Germinal center (tissue), 1 donor: ENCODE measurements around the gene SIAH2.
"Not testable (repeated sequence)": the region's sequence is repeated elsewhere in the genome, so short reads cannot be mapped to it uniquely, and the experiment has no call there.

Source experiments
- DNase-seq: peaks from one replicate; pipeline ENCODE4 v3.0.0; 2012; ENCODE audit warnings: mixed read lengths, low spot score

Gene SIAH2, protein sequence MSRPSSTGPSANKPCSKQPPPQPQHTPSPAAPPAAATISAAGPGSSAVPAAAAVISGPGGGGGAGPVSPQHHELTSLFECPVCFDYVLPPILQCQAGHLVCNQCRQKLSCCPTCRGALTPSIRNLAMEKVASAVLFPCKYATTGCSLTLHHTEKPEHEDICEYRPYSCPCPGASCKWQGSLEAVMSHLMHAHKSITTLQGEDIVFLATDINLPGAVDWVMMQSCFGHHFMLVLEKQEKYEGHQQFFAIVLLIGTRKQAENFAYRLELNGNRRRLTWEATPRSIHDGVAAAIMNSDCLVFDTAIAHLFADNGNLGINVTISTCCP

DNA sequence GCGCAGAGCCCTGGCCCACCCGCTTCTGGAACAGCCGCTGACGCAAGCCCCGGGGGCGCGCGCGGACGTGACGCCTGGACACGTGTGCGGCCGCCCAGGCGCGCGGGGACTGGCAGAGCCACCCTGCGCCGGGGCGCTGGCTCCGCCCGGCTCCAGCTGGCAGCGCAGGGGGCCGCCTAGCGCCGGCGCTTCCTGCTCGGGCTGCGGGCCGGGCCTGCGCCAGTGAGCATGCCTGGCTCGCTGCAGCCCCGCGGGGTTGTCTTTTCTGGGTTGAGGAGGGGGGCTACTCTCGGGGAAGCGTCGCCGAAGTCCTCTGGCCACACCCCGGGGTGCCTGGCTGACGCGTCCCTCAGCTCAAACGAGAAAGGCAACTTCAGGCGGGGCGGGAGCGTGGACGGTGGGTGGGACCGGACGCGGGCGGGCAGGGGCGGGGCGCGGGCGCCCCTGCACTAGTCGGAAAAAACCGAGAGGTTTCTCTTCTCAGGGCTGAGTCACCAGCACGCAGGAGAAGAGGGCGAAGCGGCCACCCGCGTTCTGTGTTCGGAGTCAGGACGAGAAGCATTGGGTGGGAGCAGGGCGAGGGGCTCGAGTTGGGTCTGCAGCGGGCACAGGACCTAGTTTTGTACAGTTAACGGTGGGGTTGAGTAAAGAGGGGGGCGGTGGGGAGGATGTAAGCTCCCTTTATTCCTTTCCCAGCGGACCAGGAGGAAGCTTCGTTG is at the start of gene SIAH2:
TSS of gene SIAH2 (minus strand) at position 48 of the 719 bp plus-strand sequence. CDS start 320 bp downstream, outside the sequence.
- DNase-seq, result peak; percentile 91

DNA sequence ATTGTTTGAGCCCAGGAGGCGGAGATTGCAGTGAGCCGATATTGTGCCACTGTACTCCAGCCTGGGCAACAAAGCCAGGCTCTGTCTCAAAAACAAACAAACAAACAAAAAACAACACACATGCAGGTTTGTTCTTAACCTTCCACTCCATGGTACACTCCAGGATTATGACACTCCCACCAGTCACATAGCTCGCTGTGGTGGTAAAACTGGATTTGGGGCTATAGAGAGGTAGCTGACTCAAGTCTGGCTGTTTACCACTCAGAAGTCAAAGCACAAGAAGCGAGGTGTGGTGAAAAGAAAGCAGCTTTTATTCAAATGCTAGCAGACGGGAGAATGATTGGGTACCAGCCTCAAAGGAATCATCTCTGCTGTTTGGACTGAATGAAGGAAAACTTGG is 49.0 kb upstream of the SIAH2 start:
- no peak for DNase-seq

DNA sequence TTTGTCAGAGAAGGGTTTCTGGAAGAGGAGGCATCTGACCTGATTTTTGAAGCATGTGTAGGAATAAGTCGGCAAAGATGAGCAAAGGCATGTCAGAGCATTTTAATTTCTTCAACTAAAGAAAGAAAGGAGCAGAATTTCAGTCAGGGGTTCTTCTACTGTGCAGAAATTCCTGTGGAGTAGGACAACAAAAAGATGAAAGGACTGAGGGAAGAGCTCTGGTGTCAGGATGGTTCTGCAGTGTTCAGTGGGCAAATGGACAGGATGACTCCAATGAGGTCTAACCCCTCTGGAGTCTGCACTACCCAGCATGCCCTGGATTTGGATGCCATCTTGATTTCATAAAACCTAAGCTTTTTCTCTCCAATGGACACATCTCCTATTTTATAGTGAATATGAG is 47.7 kb upstream of the SIAH2 start:
- DNase-seq, result no peak

DNA sequence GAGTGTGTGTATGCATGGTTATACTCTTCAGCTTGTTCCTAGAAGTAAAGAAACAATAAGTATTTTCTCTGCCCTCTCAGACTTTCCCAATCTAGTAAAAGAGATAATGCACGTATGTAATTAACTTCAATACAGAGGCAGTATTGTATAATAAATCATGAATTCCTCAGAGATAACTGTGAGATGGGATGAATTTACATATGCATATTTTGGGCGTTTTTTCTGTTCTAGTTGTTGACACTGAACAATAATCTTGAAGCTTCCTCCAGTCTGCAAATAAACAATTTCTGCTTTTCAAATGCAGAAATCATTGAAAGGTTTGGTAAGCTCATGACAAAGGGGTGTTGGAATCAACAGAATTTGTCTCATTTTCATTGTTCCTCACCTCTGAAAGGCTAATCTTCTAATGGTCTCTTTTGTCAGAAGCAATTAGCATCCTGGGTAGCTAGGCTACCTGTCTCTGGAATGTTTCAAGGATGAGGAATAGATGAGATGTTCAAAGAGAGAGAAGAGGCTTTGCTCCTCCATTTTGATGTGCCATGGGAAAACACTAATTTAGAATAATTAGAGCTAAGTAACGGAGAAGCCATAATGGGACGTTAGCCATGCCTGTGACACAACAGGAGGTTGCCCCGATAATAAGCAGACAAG is 43.3 kb upstream of the SIAH2 start:
- DNase-seq, result no peak

DNA sequence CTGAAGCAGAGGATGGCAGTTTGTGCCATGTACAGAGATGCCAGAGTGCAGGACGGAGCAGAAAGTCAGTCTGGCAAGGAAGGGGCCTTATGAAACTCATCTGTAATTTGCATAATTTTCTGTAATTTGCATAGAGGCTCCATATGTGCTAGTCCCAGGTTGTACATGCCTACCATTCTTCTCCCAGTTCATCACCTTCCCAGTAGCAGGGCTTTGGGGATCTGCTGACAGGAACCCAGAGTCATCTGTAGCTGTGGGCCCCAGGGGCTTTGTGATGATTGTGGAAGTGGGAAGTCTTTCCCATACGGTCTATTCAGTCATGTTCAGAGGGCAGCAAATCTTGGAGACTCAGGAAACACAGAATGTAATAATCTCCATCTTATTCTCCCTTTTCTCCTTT is 42.4 kb upstream of the SIAH2 start:
- no peak for DNase-seq

DNA sequence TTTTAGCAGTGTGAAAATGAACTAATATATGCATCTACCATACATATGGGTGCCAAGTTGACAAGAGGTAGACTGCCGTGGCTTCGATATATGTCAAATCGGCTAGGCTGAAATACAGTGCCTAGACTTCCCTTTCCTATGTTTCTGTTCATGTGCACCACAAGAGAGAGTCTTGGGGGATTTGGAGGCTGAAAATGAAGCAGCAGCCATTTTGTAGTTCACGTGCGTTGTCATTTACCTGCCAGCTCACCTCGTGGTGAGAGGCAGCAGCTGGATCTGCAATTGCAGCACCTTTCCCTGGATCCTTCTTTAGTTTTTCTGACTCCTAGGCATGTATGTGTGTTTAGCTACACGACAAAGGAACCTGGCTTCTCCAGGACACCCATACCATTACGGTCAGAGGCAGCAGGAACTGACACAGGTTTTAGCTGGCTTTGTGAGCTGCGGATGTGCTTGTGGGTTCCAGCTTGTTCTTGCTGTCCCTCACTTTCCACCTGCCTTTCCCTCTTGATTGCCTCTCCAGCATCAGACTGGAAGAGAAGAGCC is 40.5 kb upstream of the SIAH2 start:
- no peak for DNase-seq

DNA sequence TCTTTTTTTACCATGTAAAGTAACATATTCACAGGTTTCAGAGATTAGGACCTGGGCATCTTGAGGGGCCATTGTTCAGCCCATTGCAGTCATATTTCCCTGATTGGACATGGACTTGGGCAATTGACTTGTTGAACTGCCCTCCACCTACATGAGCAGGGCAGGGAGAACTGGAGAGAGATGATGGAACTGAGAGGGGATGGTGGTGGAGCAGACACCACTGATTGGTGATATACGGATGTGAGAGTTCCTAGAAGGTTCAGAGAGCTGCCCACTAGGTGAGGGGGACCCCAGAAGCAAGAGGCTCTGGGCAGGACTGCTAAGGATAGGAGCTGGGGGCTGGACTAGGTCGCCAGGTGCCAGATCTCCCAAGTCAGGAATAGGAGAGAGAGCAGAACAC is 37.8 kb upstream of the SIAH2 start:
- no peak for DNase-seq

DNA sequence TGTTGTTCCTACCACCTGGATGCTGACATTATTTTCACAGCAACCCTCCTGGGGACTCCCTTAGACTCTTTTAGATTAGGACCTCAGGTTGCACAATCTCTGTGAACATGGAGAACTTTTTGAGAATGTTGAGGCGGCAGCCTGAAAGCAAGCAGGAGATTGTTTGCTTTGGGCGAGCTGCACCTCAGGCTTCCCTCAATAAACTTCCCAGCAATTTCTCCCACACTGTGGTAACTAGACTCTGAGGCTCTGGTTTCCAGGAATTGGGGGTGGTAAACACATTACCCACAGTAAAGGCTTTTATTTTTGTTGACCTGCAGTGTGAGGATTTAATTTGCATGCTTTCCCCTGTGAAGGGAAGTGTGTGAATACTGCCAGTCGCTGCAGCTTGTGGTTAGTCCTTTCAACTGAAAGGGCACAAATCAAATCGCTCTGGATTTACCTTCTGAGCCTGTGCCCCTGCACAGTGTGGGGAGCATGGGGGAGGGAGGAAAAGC is 35.2 kb upstream of the SIAH2 start:
- DNase-seq, result no peak

DNA sequence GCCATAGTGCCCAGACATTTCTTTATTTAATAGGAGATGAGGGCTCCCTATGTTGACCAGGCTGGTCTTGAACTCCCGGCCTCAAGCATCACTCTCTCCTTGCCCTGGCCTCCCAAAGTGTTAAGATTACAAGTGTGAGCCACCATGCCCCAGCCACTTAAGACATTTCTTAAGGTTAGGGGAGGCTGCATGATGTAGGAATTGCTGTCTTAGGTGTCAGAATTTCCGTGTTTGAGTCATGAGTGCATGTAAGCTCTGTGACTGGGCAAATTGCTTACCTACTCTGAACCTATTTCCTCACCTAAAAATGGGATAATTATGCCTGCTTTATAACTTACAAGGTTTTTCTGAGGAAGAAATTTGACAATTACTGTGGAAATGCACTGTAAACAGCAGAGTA is 34.2 kb upstream of the SIAH2 start:
- DNase-seq, result no peak

DNA sequence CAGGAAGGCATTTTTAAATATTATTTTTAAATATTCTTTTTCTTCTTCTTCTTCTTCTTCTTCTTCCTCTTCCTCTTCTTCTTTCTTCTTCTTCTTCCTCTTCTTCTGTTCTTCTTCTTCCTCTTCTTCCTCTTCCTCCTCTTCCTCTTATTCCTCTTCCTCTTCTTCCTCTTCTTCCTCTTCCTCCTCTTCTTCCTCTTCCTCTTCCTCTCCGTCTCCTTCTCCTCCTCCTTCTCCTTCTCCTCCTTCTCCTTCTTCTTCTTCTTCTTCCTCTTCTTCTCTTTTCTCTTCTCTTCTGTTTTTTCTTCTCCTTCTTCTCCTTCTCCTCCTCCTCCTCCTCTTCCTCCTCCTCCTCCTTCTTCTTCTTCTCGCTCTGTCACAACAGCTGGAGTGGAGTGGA is 33.6 kb upstream of the SIAH2 start:
- DNase-seq, result not testable (repeated sequence)

DNA sequence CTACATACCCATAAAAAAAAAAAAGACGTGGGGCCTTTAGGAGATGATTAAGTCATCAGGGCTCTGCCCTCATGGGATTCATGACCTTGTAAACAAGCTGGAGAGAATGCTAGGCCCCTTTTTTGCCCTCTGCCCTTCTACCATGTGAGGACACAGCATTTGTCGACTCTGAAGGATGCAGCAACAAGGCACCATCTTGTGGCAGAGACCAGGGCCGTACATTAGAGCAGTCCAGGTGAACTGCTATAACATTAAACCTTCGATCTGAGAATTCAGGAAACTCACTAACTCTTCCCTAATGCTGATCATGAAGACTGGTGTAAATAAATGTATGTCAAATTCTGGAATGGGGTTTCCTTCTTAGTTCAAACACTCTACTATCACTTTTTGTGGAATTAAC is 30.7 kb upstream of the SIAH2 start:
- DNase-seq, result no peak

DNA sequence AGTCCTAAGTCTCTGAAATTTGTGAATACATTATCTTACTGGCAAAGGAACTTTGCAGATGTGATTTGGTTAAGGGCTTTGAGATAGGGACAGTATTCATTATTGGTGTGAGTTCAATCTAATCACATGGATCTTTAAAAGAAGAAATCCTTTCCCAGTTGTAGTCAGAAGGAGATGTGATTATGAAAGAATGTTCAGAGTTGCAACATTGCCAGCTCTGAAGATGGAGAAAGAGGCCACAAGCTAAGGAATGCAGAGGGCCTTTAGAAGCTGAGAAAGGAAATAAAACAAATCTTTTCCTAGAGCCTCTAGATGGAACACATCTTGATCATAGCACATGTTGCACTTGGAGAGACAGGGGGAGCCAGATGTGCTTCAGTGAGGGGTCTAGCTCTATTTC is 27.7 kb upstream of the SIAH2 start:
- DNase-seq, result no peak

DNA sequence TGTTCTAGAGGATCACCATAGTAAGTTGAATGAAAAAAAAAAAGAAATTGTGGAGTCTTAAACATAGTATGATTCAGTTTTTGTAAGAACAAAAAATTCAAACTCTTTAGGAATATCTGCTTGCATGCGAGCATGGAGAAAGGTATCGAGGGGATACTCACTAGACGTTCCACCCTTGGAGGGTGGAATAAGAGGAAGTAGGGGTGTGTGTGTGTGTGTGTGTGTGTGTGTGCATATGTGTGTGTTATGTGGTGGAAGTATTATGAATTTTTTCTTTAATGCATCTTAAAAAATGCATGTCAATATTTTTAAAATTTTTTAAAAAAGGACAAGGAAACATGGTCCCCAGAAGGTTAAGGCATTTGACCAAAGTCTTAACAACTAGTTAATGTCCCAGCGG is 26.5 kb upstream of the SIAH2 start:
- no peak for DNase-seq

DNA sequence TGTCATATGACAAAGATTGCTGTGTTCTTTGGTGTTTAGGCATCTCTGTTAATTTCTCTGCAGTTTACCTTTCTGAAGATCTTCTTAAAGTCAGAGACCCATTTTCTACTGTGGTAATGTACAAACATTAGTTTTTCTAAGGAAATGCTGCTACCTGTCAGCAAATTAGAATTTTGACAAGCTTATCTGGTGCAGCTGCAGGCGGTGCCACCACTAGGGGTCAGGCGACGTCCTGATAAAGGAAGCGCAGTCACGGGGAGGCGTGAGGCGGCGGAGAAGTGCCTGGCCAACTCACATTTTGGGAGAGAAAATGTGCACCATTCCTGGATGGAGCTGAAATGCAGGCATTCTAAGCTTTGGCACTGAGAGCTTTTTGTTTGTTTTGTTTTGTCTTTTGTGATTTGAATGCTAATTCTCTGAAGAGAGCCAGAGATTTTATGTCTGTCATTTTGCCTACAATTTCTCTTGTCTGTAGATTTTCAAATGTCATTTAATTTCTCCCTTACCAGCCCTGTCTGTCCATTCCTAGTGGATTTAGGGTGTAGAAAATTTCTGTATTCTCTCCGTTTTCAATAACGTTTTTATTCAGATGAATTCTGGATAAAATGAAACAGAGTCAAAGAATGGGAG is 24.9 kb upstream of the SIAH2 start:
- DNase-seq, result peak; percentile 56

DNA sequence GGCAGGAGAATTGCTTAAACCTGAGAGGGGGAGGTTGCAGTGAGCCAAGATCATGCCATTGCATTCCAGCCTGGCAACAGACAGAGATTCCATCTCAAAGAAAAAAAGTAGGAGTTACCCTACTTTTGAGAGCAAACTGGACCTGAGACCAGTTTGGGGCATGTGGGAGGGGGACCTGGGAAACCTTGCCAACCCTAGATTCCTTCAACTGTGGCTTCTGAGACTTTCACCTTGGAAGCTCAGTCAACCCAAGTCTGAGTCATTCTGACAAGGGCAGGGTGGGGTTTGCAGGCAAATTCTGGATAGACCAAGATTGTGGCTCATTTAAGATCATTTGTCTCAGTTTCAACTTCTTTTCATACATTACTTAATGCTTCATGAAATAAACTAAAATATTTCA is 23.8 kb upstream of the SIAH2 start:
- no peak for DNase-seq

DNA sequence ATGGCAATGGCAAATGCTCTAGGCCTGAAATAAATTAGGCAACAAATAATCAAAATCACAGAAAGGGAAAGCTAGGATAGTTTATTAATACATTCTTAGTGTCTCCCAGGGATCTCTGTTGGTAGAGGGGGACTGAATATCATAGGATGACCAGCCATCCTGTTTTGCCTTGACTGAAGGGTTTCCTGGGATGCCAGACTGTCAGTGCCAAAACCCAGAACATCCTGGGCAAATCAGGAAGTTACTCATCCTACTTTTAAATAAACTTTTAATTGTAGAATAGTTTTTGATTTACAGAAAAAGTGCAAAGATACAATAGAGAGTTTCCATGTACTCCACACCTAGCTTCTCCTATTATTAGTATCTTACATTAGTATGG is 21.8 kb upstream of the SIAH2 start:
- DNase-seq, result no peak

DNA sequence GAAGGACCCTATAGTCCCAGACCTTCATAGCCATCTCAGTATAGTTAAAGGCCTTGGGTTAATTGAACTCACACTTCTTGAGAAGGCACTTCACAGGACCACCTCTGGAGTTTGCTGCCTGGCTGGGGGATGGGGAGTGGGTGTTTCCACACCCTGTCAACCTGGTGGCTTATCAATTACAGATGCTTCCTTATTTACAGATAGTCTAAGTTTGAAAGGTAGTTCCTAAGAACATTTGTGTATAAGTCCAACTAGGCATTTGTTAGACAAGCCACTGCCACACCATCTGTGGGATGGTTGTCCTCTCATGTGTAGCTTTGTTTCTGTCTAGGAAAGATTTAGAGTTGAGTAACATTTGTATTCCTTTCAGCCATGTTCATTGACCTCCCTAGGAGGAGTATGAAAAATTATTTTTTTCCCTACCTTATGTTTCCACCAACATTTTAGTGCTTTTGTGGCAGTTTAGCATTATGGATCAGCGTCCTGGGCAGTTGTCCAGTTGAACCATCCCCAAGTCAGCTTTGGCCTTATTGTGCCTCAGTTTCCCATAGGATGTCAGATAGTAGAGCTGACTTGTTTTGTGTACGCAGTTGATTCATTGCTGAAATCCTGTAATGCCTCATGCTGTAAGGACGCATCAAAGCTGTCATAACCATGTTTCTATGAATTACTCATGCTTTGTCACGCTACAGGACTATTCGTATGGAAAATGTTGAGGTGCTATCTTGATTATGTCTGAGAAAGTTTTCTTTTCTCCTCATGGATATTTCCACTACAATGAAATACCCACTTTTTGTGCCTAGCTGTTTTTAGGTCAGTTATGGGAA is 21.2 kb upstream of the SIAH2 start:
- DNase-seq, result no peak

DNA sequence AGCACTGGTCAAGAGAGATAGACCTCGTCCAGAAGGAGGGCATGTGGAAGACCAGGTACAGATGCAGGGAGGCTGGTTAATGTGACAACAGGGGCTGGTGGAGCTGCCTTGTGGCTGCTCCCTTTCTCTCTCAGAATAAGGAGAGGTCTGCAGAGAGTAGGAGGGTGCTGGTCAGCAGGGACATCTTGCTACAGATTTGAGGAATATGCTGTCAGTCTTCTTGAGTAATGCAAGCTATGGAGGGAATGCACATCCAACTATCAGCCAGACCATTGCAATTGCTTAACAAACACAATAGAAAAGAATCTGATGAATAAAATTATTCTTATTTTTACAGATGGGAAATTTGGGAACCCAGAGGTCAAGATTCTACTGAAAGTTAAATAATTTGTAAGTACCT is 20.3 kb upstream of the SIAH2 start:
- no peak for DNase-seq

DNA sequence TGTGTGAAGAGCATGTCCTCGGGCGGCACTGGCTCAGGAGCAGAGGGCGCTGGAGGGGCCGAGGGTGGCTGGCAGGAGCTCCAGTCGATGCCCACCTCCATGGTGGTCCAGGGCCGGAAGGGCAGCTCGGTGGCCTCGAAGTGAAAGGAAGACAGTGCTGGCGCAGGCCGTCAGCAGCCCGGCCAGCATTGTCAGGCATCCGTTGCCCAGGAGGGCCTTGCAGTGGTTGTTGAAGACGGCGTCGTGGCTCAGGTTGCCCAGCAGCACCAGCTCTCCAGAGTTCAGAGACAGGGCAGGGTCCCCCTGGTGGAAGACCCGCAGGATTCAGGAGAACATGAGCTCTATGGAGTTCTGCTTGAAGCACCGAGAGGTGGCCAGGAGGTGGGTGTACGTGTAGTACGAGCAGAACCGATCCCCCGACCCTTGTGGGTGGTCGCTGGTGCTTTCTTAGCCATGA is 16.5 kb upstream of the SIAH2 start:
- DNase-seq, result no peak

DNA sequence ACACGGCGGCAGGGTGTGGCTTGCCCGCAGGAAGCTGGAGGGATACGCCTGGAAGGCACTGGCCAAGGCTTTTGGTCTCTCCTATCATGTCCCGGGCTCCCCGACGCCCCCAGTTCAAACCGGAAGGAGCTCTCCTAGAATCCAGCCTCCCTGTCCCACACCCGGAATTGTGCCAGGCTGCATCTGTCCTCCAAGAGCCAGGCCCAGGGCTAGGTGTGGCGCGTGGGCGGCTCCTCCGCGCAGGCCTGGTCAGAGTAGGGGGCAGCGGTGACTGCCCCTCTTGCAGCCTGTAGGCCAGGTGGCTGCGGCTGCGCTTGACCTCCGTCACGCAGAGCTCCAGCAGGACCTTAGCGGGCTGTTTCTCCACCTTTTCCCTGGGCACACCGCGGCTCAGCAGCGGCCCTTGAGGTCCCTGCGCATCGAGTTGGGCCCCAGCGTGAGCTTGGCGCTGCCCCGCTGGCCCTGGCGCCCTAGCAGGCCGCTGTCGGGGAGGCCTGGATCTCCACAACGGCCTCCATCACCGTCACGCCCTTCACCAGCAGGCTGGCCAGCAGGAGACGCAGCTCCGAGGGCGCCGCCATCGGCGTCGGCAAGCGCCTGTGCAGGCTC is 15.9 kb upstream of the SIAH2 start:
- no peak for DNase-seq
